IPS-NIHi11 (cell line): ENCODE data around the gene TENT5A.
A peak's percentile ranks its signal among the peaks of the same experiment; 100 is the strongest.
"Not testable (repeated sequence)": the region's sequence is repeated elsewhere in the genome, so short reads cannot be mapped to it uniquely, and the experiment has no call there.

Experiments used
- DNase-seq: peaks from one replicate; pipeline ENCODE4 v3.0.0; 2012; ENCODE audit warnings: mixed read lengths, low spot score

TENT5A gene

GRCh38 chr6:81752084-81752920, at the start of gene TENT5A:
Gene TENT5A (minus strand): TSS chr6:81752681. CDS start chr6:81752141, 540 bp downstream.
- DNase-seq: peak; percentile 91

- DNase-seq: no peak
Measured at GRCh38 chr6:81801489-81801888, 49.0 kb upstream of the TENT5A start.

DNA sequence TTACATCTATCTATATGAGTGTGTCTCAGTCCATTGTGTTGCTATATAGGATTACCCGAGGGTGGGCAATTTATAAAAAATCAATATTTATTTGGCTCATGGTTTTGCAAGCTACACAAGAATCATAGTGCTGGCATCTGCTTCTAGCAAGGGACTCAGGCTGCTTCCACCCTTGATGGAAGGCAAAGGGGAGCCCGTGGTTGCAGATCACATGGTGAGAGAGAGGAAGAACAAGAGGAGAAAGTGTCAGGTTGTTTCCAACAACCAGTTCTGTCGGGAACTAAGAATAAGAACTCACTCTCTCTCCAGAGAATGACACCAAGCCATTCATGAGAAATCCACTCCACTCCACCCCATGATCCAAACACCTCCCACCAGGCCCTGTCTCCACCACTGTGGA, 48.2 kb upstream of the TENT5A start:
- no peak for DNase-seq

DNA sequence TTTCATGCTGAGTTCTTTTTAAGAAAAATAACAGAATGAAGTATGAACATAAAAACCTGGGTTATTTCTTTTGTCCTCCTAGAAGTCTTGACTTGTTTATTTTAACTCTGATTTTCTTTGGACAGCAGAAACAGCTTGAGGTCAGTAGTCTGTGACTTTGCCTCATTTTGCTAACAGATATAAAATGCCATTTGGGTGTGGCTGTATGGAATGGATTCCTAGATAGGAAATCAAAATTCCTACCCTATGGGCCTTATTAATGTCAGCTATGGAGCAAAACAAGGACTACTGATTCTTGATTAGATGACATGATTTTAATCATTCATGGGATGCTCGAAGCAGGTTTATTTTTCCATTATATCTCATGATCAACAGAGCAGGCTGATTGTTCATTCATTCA, 46.8 kb upstream of the TENT5A start:
- no peak for DNase-seq

- DNase-seq: no peak
Measured at GRCh38 chr6:81797591-81797990, 45.1 kb upstream of the TENT5A start.

- DNase-seq: no peak
Measured at GRCh38 chr6:81795890-81796289, 43.4 kb upstream of the TENT5A start.

DNA sequence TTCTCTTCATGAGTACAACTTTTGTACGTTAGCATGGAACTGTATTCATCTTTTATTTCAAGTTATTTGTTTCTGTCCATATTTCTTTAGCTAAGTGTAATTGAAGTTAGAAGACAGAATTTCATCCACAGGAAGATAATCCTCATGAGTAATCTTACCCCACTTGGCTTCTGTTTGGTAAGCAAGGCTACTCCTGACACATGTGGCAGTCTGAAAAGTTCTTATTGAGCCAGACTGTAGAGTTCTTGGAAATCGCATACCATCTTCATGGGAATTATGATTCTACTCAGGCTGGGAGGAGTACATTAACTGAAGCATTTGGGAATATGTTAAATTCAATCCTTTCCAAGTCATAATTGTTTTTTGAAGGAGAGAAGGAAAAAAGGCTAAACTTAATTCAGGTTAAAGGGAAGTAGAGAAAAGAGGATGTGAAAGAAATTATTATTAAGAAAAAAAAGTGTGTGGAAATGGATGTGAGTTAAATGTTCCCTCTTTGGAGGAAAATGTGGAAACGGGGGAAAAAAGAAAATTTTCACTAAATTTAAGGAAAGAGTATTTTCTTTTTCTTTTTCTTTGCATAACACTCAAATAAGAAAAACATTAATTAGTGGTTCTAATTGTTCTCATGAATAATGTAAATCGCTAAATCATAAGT, 41.5 kb upstream of the TENT5A start:
- no peak for DNase-seq

DNA sequence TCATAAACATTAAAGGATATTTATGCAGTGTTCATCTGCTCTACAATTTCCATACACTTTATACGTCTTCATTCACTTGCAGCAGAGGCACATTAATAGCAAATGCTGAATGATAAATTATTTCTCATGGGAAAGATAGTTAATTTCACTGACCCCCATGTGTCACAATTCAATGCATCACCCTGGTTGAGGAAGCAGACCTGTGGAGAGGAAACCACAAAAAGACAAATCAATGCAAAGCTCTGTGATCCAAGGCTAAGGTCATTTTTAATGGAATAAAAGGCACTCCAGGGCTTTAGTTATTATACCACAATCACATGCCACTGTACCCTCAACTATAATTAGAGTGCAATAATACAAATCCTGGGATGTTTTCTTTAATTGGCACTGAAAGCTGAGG, 40.3 kb upstream of the TENT5A start:
- no peak for DNase-seq

- DNase-seq: no peak
Measured at GRCh38 chr6:81791756-81792155, 39.3 kb upstream of the TENT5A start.

GRCh38 chr6:81790034-81790433, 37.6 kb upstream of the TENT5A start:
- DNase-seq: peak; percentile 26

- no peak for DNase-seq
Measured at GRCh38 chr6:81789291-81789690, 36.8 kb upstream of the TENT5A start.

DNA sequence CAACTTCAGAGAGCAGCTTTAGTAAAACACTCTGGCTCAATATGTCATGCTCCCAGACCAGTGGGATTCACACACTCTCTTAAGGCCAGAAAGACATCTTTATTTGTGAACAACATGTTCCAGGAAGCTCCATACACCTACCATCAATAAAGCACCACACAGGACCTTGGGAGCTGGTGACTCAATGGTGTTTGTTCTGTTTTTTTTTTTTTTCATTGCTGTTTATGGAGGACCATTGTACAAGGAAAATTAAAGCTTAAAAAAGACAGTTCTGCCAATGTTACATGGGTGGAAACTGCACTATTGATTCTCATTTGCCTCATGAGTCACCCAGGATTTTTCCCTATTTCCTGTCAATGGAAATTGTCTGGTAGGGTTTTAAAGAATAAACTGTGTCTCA, 36.3 kb upstream of the TENT5A start:
- no peak for DNase-seq

DNA sequence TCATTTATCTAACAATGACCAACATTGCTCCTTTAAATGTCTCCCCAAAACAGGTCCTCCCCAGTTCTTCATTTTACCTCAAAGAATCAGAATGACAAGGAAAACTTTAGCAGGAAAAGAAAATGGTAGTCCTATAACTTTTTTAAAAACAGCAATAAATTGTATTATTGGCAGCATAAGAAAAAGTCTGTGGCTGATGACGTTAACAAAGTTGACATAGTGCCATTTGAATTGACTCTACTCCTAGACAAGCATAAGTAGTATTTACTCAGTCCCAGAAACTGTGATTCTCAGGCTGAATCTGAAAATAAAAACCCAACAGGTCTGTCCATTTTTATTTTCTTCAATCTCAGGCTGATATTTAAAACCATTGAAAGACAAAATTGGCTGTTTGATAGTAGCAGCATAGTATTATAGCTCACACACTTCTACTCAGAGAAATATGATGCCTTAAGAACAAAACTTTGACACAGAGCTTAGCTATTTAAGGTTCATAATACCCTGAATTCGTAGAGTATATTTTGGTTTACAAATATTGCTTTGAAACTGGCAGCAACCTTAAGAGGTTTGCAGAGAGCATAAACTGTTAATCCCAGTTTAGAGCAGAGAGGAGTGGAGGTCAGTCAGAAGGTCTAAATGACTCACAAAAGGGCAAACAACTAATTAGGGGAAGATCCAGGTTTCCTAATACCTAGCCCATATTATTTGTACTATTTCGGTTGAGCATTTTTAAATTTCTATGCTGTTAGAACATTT, 35.0 kb upstream of the TENT5A start:
- no peak for DNase-seq

GRCh38 chr6:81786150-81786549, 33.7 kb upstream of the TENT5A start:
- DNase-seq: no peak

GRCh38 chr6:81785377-81785776, 32.9 kb upstream of the TENT5A start:
- no peak for DNase-seq

DNA sequence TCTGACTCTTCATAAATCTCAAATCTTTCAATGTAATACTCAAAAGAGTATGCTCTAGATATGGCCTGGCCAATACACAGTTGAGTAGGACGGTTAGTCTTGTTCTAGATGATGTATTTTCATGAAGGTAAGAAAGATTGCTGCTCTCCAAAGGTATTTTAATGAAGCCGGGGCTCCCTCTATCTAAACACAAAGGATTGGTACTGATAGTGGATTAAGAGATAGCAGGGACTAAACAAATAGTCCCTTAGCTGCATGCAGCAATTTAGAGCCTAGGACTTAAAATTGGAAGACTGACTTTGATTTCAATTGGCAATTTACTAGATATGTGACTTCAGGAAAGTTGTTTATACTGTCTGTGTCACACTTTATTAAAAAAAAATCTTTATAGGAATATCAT, 31.4 kb upstream of the TENT5A start:
- DNase-seq: no peak

DNA sequence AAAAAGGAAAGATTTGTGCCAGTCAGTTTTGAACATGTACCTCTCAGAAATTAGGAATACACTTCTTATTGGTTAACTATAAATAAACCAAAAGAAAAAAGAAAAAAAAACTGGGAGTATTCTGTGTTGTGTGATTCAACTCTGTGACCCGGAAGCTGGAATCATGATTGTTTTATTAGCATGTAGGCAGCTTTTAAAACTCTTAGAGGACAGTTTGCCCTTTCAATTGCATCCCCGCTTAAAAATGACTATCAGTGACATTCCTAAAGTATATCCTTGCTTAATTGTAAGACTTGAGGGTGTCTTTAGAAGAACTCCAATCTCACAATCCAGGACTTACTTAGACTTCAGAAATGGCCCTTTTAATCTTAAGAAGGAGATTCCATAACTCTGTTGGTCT, 29.1 kb upstream of the TENT5A start:
- DNase-seq: no peak

GRCh38 chr6:81777586-81778268, 25.2 kb upstream of the TENT5A start:
- no peak for DNase-seq

GRCh38 chr6:81776219-81776618, 23.7 kb upstream of the TENT5A start:
- DNase-seq: not testable (repeated sequence)

- no peak for DNase-seq
Measured at GRCh38 chr6:81774542-81774941, 22.1 kb upstream of the TENT5A start.

DNA sequence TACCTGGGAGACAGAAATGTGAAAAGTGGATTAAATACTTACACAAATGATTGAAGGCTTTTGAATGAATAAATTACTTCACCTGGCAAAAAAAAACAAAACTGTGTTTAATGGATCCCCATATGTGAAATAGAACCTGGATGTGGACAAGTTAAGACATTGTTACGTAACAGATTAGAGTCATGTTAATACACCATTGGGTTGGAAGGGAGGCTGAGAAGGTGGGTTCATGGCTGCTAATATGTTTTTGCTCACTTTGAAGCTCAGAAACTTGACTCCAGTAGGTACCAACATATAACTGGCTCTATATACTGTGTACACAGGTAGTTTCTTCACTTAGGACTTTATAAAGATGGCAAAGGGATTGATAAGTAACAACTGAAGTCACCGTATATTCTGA, 21.4 kb upstream of the TENT5A start:
- DNase-seq: no peak

DNA sequence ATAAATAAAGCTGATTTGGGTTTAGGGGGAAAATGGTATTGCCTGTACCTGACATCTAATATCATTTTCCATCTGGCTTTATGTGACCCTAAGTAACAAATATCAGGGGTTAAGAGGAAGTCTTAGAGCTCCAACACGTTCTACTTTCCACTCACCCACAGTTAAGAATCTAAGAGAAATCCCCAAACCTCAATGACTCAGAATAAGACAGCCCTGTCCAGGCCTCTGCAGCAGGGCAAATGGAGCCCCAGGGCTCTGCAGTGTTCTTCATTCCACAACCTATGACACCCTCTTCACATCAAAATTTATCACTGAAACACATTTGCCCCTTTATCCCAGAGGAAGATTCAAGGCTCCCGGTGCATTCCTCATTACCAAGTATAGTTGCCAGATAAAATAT, 20.3 kb upstream of the TENT5A start:
- DNase-seq: no peak
